Uterus (tissue), 4 donors: ENCODE data around the gene RBM42. TPM values are rescaled to one million over a fixed set of nuclear protein-coding genes. Genes with fewer than 3 reads are reported as not detected.
"Not testable (repeated sequence)": the region's sequence is repeated elsewhere in the genome, so short reads cannot be mapped to it uniquely, and the experiment has no call there.

Experiments
- DNase-seq, 2 donors: peaks; one replicate each; pipeline ENCODE4 v3.0.0-alpha.2; 2019 to 2020
- H3K27ac ChIP-seq, 2 donors: fragments of 200-600 bp; sonication (generic); 1 replicate in 1 of 2; 2 replicates in 1 of 2; pipeline ENCODE4 v1.5.1; 2016 to 2018
- H3K27me3 ChIP-seq, 2 donors: fragments of 200-600 bp; sonication (generic); one replicate each; pipeline ENCODE4 v1.5.1; 2018 to 2019; ENCODE audit warnings: control low read depth in 1 of 2
- H3K36me3 ChIP-seq, 2 donors: fragments of 200-600 bp; sonication (generic); one replicate each; pipeline ENCODE4 v1.5.1; 2019; ENCODE audit warnings: control low read depth in 1 of 2
- H3K4me1 ChIP-seq, 2 donors: fragments of 200-600 bp; sonication (generic); one replicate each; pipeline ENCODE4 v1.5.1; 2018 to 2019; ENCODE audit warnings: control low read depth in 1 of 2
- H3K4me3 ChIP-seq, 2 donors: fragments of 200-600 bp; sonication (generic); 1 replicate in 1 of 2; 2 replicates in 1 of 2; pipeline ENCODE4 v1.5.1; 2018 to 2019; ENCODE audit warnings: mild to moderate bottlenecking in 1 of 2
- H3K9me3 ChIP-seq, 2 donors: fragments of 200-600 bp; sonication (generic); one replicate each; pipeline ENCODE4 v1.5.1; 2019; ENCODE audit warnings: control low read depth in 1 of 2
- CTCF ChIP-seq, 4 experiments: fragments of 200-600 bp in 2 of 4; fragments of 450-650 bp in 2 of 4; sonication (generic) in 2 of 4; IDR thresholded peaks; one replicate each; pipeline ENCODE4 v1.5.1; 2016 to 2019; ENCODE audit warnings: antibody characterized with exemption in 4 of 4, mild to moderate bottlenecking in 2 of 4, moderate library complexity in 1 of 4
- POLR2A ChIP-seq, 2 donors: fragments of 450-650 bp; IDR thresholded peaks; one replicate each; pipeline ENCODE4 v1.6.1; 2016; ENCODE audit warnings: antibody characterized with exemption in 2 of 2, mild to moderate bottlenecking in 1 of 2, moderate library complexity in 1 of 2
- intact Hi-C: fragments of 100-400 bp; cut with DNase I; formaldehyde crosslinking; loops from one replicate; pipeline ENCODE4 v1.15.1; 2023; ENCODE audit warnings: low total_unique reads
- total RNA-seq, 4 donors: library from RNA; depleted of rRNA in 3 of 4; stranded (reverse); fragments of >200 nt in 3 of 4; gene quantifications; one replicate each; pipeline versions ENCODE4 v1.1.0 to v1.2.4, GENCODE V29; 2014 to 2023
- donor health status: DM: yes; HTN: yes; CAD: no.

RBM42 gene
- total RNA-seq, 4 donors from 2014 or later = 23.8 to 60.0 (median 31.5) TPM

GRCh38 chr19:35650581-35650980 lies 21.7 kb downstream of the RBM42 start:
- Histone ChIP-seq H3K27me3 (no peaks in the 10 kb centered on the region), H3K4me1 (peaks cover 0 to 7% of the 10 kb centered on the region in 2 donors), H3K9me3 (no peaks in the 10 kb centered on the region), H3K4me3 (no peak overlapping the region), H3K36me3 (no peaks in the 10 kb centered on the region), H3K27ac (no peak overlapping the region)
- intact Hi-C loops = no loop called here
- DNase-seq = no peak
- TF ChIP-seq POLR2A (IDR thresholded peaks at IDR 0.05) = no peak
- TF ChIP-seq CTCF (IDR thresholded peaks at IDR 0.05) = no peak

DNA sequence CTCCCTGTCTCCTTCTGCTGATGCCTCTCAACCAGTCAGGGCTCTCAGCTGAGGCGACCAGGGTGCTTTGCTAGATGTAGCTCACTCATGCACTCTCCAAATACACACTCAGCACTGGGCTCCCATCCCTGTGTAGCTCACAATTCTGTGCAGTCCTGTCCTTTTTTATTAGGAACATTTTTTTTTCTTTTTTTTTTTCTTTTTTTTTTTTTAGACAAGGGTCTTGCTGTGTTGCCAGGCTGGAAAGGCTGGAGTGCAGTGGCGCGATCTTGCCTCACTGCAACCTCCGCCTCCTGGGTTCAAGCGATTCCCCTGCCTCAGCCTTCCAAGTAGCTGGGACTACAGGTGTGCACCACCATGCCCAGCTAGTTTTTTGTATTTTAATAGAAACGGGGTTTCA lies 26.0 kb downstream of the RBM42 start:
- H3K27me3 ChIP-seq, H3K27ac ChIP-seq, DNase-seq, H3K4me3 ChIP-seq, H3K9me3 ChIP-seq, H3K36me3 ChIP-seq, H3K4me1 ChIP-seq, intact Hi-C loops: not testable (repeated sequence)

- no peak for TF ChIP-seq CTCF (IDR thresholded peaks at IDR 0.05)
- TF ChIP-seq POLR2A (IDR thresholded peaks at IDR 0.05) = no peak
- Histone ChIP-seq H3K4me3 (no peak overlapping the region), H3K36me3 (no peaks in the 10 kb centered on the region), H3K9me3 (no peaks in the 10 kb centered on the region), H3K27me3 (no peaks in the 10 kb centered on the region), H3K4me1 (no peaks in the 10 kb centered on the region), H3K27ac (no peak overlapping the region)
- intact Hi-C loops = no loop called here
- no peak for DNase-seq
Observed at GRCh38 chr19:35655600-35655999, 26.8 kb downstream of the RBM42 start.

DNA sequence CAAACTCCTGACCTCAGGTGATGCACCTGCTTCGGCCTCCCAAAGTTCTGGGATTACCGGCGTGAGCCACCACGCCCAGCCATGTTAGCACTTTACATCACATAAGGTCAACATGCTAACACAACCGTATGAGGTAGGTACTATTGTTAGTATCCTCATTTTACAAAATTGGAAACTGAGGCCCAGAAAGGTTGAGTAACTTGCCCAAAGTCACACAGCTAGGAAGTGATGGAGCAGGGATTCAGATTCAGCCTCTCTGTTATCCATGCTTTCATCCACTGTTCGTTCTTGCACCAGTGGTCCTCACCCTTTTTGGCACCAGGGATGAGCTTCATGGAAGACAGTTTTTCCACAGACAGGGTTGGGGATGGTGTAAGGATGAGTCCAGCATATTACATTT lies 27.9 kb downstream of the RBM42 start:
- Histone ChIP-seq H3K4me3 (no peak overlapping the region), H3K27ac (no peak overlapping the region), H3K36me3 (no peaks in the 10 kb centered on the region), H3K4me1 (no peaks in the 10 kb centered on the region), H3K9me3 (no peaks in the 10 kb centered on the region), H3K27me3 (no peaks in the 10 kb centered on the region)
- no peak for DNase-seq
- TF ChIP-seq POLR2A (IDR thresholded peaks at IDR 0.05) = no peak
- TF ChIP-seq CTCF (IDR thresholded peaks at IDR 0.05) = no peak
- intact Hi-C loops = no loop called here

DNA sequence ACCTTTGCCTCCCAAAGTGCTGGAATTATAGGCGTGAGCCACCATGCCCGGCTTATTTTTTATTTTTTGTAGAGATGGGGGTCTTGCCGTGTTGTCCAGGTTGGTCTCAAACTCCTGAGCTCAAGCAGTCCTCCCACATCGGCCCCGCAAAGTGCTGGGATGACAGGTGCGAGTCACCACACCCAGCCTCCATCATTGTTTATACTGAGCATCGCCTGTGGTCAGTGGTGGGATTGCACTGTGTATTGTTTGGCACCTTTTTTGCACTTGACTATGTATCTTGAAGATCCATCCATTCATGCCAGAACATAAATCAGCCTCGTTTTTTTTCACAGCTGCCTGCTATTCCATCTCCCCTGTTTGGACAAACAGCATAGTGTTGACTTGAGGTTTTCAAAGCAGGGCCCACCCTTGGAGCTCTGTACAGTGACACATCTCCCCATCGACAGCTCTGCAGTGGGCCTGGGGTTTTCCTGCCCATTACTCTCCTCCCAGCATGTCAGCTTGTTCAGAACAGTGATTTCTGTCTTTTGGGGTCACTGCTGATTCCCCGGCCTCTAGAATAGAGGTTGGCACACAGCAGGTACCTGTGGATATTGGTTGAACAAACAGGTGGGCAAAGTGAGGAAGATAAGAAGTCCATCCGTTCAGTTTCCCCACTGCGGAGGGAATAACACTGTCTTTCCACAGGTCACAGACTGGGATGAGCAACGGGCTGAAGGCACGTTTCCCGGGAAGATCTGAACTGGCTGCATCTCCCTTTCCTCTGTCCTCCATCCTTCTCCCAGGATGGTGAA lies 29.3 kb downstream of the RBM42 start:
- no peak for TF ChIP-seq POLR2A (IDR thresholded peaks at IDR 0.05)
- TF ChIP-seq CTCF (IDR thresholded peaks at IDR 0.05) = no peak
- no peak for DNase-seq
- no peaks in the 10 kb centered on the region for H3K9me3 ChIP-seq
- H3K4me1 ChIP-seq = no peaks in the 10 kb centered on the region
- no peaks in the 10 kb centered on the region for H3K27me3 ChIP-seq
- no peaks in the 10 kb centered on the region for H3K36me3 ChIP-seq
- no peak overlapping the region for H3K27ac ChIP-seq
- no peak overlapping the region for H3K4me3 ChIP-seq
- intact Hi-C loops = no loop called here

GRCh38 chr19:35661995-35662340 lies 33.1 kb downstream of the RBM42 start:
- H3K4me3 ChIP-seq = no peak overlapping the region
- no peaks in the 10 kb centered on the region for H3K4me1 ChIP-seq
- H3K9me3 ChIP-seq = no peaks in the 10 kb centered on the region
- no peak overlapping the region for H3K27ac ChIP-seq
- intact Hi-C loops = no loop called here
- DNase-seq = no peak
- H3K27me3 ChIP-seq = no peaks in the 10 kb centered on the region
- H3K36me3 ChIP-seq = no peaks in the 10 kb centered on the region
- TF ChIP-seq POLR2A (IDR thresholded peaks at IDR 0.05) (no peak), CTCF (IDR thresholded peaks at IDR 0.05) (no peak)
